GM04504 (cell line): ENCODE data around the gene APAF1.

Experiments
- DNase-seq: peaks from one replicate; pipeline ENCODE4 v3.0.0-alpha.2; 2012; ENCODE audit warnings: low read depth

APAF1 gene

GRCh38 chr12:98758331-98758730, 113.2 kb downstream of the APAF1 start:
- peak; percentile 51 for DNase-seq

- DNase-seq, result no peak
Measured at GRCh38 chr12:98763656-98764055, 118.6 kb downstream of the APAF1 start.

GRCh38 chr12:98767248-98767647, 122.2 kb downstream of the APAF1 start:
- DNase-seq, result no peak

- DNase-seq, result no peak
Measured at GRCh38 chr12:98769068-98769467, 124.0 kb downstream of the APAF1 start.

- DNase-seq, result no peak
Measured at GRCh38 chr12:98770230-98770629, 125.1 kb downstream of the APAF1 start.

GRCh38 chr12:98771811-98772752, 127.0 kb downstream of the APAF1 start:
- DNase-seq, result no peak

GRCh38 chr12:98772818-98773217, 127.7 kb downstream of the APAF1 start:
- no peak for DNase-seq

- DNase-seq, result no peak
Measured at GRCh38 chr12:98780261-98780660, 135.2 kb downstream of the APAF1 start.

GRCh38 chr12:98783420-98783819, 138.3 kb downstream of the APAF1 start:
- DNase-seq, result no peak
